GM12864 (cell line): Measurements from ENCODE around the gene DCT.
"Not testable (repeated sequence)": the region's sequence is repeated elsewhere in the genome, so short reads cannot be mapped to it uniquely, and the experiment has no call there.

ENCODE experiments used
- DNase-seq: peaks from one replicate; pipeline ENCODE4 v3.0.0-alpha.2; 2011; ENCODE audit warnings: low read depth
- H3K4me3 ChIP-seq: 2 replicates; pipeline ENCODE4 v1.5.1; 2011; ENCODE audit warnings: mild to moderate bottlenecking, low read depth, low read length, control low read depth
- TF ChIP-seq, protein P1 (sequence below): IDR thresholded peaks from 2 replicates; pipeline ENCODE4 v1.5.1; 2011; ENCODE audit warnings: low read depth, mild to moderate bottlenecking, moderate library complexity, low read length, control low read depth, inconsistent platforms; ENCODE audit errors: missing control alignments

Gene DCT

DNA sequence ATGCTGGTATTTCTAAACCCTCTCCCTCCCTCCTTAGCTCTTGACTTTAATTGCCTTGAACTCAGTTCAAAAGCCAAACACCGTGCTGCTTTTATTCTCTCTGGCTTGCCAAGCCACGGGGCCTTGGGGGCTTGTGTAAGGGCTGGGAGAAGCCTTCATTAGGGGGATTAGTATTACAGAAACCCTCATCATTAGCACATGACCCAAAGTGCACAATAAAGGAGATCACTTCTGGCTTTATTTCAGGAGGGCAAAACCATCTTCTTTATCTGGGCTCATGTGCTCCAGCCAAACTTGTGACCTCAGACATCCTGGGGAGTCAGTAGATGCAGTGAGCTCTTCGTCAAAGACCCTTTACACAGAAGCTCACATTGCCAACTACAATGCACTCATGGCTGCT is at the start of gene DCT:
Gene DCT (minus strand): TSS at position 67 of the 400 bp plus-strand sequence. CDS start 427 bp downstream, outside the sequence.
- H3K4me3 ChIP-seq = no peak within 1 kb of the TSS
- no peak for DNase-seq
- TF ChIP-seq, protein P1, sequence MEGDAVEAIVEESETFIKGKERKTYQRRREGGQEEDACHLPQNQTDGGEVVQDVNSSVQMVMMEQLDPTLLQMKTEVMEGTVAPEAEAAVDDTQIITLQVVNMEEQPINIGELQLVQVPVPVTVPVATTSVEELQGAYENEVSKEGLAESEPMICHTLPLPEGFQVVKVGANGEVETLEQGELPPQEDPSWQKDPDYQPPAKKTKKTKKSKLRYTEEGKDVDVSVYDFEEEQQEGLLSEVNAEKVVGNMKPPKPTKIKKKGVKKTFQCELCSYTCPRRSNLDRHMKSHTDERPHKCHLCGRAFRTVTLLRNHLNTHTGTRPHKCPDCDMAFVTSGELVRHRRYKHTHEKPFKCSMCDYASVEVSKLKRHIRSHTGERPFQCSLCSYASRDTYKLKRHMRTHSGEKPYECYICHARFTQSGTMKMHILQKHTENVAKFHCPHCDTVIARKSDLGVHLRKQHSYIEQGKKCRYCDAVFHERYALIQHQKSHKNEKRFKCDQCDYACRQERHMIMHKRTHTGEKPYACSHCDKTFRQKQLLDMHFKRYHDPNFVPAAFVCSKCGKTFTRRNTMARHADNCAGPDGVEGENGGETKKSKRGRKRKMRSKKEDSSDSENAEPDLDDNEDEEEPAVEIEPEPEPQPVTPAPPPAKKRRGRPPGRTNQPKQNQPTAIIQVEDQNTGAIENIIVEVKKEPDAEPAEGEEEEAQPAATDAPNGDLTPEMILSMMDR = no peak

DNA sequence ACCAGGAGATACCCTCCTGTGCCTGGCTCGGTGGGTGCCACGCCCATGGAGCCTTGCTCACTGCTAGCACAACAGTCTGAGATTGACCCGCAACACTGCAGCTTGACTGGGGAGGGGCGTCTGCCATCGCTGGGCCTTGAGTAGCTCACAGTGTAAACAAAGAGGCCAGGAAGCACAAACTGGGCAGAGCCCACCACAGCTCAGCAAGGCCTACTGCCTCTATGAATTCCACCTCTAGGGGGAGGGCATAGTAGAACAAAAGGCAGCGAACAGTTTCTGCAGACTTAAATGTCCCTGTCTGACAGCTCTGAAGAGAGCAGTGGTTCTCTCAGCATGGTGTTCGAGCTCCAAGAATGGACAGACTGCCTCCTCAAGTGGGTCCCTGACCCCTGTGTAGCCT is 47.5 kb upstream of the DCT start:
- H3K4me3 ChIP-seq, DNase-seq: not testable (repeated sequence)

DNA sequence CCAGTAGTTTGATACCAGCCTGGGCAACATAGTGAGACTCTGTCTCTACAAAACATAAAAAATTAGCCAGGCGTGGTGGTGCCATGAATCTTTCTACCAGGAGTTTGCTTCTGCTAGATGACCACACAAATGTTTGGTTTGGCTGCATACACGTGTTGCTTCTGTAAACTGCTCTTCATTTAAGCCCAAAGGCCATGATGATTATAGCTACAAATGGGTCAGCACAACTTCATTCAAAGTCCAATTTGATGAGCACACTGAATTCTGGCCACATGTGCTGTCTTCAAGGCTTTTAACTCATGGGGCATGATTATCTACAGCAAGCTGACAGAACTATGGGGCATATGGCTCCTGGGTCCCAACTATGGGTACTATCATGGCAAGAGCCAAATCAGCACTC is 46.3 kb upstream of the DCT start:
- TF ChIP-seq, protein P1 = no peak
- no peak for DNase-seq
- no peak overlapping the region for H3K4me3 ChIP-seq

DNA sequence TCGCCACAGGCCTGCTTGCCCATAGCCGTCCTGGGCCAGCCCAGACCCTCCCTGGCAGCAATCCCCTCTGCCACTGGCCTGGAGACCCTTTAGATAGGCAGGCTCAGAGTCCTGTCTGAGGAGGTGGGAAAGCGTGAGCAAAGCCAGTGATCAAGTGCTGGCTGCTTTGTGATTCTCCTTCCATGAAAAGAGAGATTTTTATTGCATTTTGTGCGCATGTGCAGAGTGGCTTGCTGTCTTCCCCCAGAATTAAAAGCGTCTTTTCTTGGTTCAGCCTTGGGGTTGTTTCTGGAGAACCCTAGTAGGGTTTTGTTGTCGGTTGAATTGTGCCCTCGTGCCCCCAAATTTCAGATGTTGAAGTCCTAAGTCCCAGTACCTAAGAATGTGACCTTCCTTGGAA is 44.9 kb upstream of the DCT start:
- DNase-seq = no peak
- no peak overlapping the region for H3K4me3 ChIP-seq
- TF ChIP-seq, protein P1 = no peak

DNA sequence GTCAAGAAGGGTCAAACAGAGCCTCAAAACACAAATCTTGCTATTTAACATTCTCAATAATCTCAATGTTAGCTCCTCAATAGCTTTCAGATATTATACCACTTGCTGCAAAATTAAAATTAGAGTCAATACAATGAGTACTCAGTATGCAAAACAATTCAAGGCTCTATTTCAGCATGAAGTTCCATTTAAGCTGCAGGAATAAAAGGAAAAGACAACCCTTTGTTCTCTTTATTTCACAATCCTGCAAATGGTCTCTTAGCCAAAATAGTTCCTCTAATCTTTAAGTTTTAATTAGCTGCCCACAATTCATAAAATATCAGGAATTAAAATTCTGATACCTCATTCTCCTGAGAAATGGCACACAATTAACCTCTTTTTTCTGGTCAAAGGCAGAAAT is 40.5 kb upstream of the DCT start:
- TF ChIP-seq, protein P1 = no peak
- H3K4me3 ChIP-seq = no peak overlapping the region
- DNase-seq = no peak

DNA sequence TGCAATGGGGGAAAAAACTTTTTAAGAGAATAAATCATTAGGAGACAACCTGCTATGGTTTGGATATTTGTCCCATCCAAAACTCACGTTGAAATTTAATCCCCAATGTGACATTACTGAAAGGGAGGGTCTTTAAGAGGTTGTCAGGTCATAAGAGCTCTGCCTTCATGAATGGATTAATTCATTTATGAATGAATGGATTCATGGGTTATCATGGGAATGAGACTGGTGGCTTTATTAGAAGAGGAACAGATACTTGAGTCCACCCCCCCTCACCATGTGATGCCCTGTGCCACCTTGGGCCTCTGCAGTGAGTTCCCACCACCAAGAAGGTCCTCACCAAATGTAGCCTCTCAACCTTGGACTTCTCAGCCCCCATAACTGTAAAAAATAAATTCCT is 37.0 kb upstream of the DCT start:
- no peak overlapping the region for H3K4me3 ChIP-seq
- TF ChIP-seq, protein P1 = no peak
- DNase-seq = no peak

DNA sequence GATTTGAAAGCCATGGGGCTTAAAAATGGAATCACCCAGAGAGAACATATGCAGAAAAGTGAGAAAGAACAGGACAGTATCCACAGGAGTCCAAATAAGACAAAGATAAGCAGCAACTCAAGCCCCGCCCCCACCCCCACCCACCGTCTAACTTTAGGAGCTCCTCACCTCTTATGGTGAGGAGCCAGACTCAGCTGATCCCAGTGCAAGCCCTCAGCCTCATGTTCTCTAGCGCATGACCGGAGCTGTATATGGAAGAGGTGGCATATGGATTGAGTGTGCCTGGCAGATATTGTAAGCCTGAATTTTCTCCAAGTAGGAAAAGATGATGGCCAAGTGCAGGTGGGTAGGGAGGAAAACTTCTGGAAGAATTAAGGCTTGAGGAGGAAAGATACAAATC is 36.4 kb upstream of the DCT start:
- TF ChIP-seq, protein P1 = no peak
- H3K4me3 ChIP-seq = no peak overlapping the region
- no peak for DNase-seq

DNA sequence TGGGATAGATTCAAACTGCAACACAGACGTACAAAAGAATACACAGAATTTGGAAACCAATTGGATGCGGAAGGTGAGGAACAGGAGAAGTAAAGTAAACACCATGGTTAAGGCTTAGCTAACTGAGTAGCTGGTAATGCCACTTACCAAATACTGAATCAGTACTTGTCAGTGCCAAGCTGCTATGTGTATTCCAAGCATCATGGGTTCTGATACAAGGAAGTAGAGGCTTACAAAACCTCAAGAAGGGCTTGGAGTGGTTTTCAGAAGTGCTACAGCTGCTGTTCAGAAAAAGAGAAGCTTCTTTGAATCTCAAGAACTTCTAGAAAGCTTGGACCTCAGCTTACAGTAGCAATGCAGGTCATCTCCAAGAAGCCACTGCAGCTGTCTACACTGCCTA is 35.9 kb upstream of the DCT start:
- DNase-seq = no peak
- TF ChIP-seq, protein P1 = no peak
- no peak overlapping the region for H3K4me3 ChIP-seq
